Ovary (tissue), 9 donors: Measurements from ENCODE around the gene LPIN1. TPM values are rescaled to one million over a fixed set of nuclear protein-coding genes. Genes with fewer than 3 reads are reported as not detected.
A peak's percentile ranks its signal among the peaks of the same experiment; 100 is the strongest.

Experiments
- DNase-seq, 5 donors: peaks; one replicate each; pipeline ENCODE4 v3.0.0-alpha.2; 2019 to 2020
- H3K27ac ChIP-seq, 2 donors: fragments of 200-600 bp; one replicate each; pipeline versions ENCODE4 v1.5.1 to v1.8.0; 2019 to 2022
- H3K27me3 ChIP-seq: fragments of 200-600 bp; one replicate; pipeline ENCODE4 v1.8.0; 2022
- H3K36me3 ChIP-seq: fragments of 200-600 bp; sonication (generic); one replicate; pipeline ENCODE4 v1.5.1; 2019
- H3K4me1 ChIP-seq: one replicate; pipeline ENCODE4 v1.8.1; 2013; ENCODE audit warnings: mild to moderate bottlenecking, moderate library complexity; ENCODE audit not compliant: insufficient read depth
- H3K4me3 ChIP-seq: fragments of 200-600 bp; sonication (generic); one replicate; pipeline ENCODE4 v1.5.1; 2017
- H3K9me3 ChIP-seq, 2 donors: fragments of 200-600 bp in 1 of 2; sonication (generic) in 1 of 2; one replicate each; pipeline versions ENCODE4 v1.5.1 to v1.8.1; 2013 to 2019; ENCODE audit warnings: mild to moderate bottlenecking in 1 of 2, moderate library complexity in 1 of 2
- CTCF ChIP-seq, 3 donors: fragments of 450-650 bp in 2 of 3; fragments of 200-600 bp in 1 of 3; IDR thresholded peaks; one replicate each; pipeline versions ENCODE4 v1.5.1 to v1.8.0; 2016 to 2022; ENCODE audit warnings: antibody characterized with exemption in 3 of 3, mild to moderate bottlenecking in 1 of 3
- EP300 ChIP-seq: sonication (generic); formaldehyde crosslinking; IDR thresholded peaks from one replicate; pipeline ENCODE4 v1.6.1; 2017; ENCODE audit warnings: antibody characterized with exemption
- POLR2A ChIP-seq: fragments of 450-650 bp; IDR thresholded peaks from one replicate; pipeline ENCODE4 v1.6.1; 2017; ENCODE audit warnings: antibody characterized with exemption, mild to moderate bottlenecking, moderate library complexity
- WGBS, 3 donors: extraction: QIAGEN DNeasy Blood & Tissue Kit in 1 of 3; methylation state at CpG; one replicate each; pipeline versions ENCODE4 v1.1.5 to v1.1.7; 2013 to 2017; 5-methylcytosine and 5-hydroxymethylcytosine counted together
- intact Hi-C, 4 donors: fragments of 100-400 bp; cut with DNase I; formaldehyde crosslinking; loops; one replicate each; pipeline versions ENCODE4 v1.11.0 to v1.15.1; 2022 to 2023
- polyA plus RNA-seq, 2 donors: library from polyadenylated mRNA; stranded (reverse); fragments of 200-250 nt in 1 of 2; fragments of 350-450 nt in 1 of 2; fragmentation: Illumina TruSeq in 1 of 2; extraction: RNeasy Lipid Tissue Mini Kit (QIAGEN cat#74804) in 1 of 2; gene quantifications; one replicate each; pipeline ENCODE4 v1.2.3, GENCODE V29; 2013 to 2014
- total RNA-seq, 7 donors: library from RNA; depleted of rRNA in 2 of 7; stranded (reverse); fragments of >200 nt in 2 of 7; fragmentation: NEBNext Ultra II Directional in 3 of 7; extraction: Animal tissue kit (Norgen Biotek cat#: 25700) in 3 of 7; gene quantifications; one replicate each; pipeline versions ENCODE4 v1.1.0 to v1.2.4, GENCODE V29; 2016 to 2023
- donor health status: DM: no; HTN: no; CAD: no; lungs with moderate emphysema.
- donor health status: DM: no; HTN: no; CAD: no.
- donor health status: Bipolar disorder and iron deficiency.
- donor health status: DM: yes; HTN: yes; CAD: no.
- donor health status: DM: no; HTN: no; CAD: no.
- donor health status: DM: yes; HTN: yes; CAD: no.

The LPIN1 gene
- total and polyA plus RNA-seq, 9 donors: 19.9 to 144 (median 50.8) TPM

- H3K27ac ChIP-seq: peak overlapping the region in 1 of 2 donors; percentile 78
- H3K4me1 ChIP-seq: peaks cover 21% of the 10 kb centered on the region
- no peak overlapping the region for H3K4me3 ChIP-seq
- intact Hi-C loops: loop anchor here in 2 of 4 donors (5.0 to 10.0 kb wide), 2 partner anchors 46 to 1699 kb away; partner anchors contain the start of gene KLF11 (in 1 of the 2)
- H3K36me3 ChIP-seq: no peaks in the 10 kb centered on the region
- WGBS, 3 donors: 60 to 75% (median 71%) methylated on average over 7 of the region's 7 CpGs
- no peak for TF ChIP-seq POLR2A
- TF ChIP-seq CTCF (IDR thresholded peaks at IDR 0.05): no peak
- TF ChIP-seq EP300: no peak
- DNase-seq: peak in 1 of 5 donors; percentile 39
- no peaks in the 10 kb centered on the region for H3K27me3 ChIP-seq
- H3K9me3 ChIP-seq: no peaks in the 10 kb centered on the region
Observed at GRCh38 chr2:11743366-11743765, 3.1 kb upstream of the LPIN1 start.

GRCh38 chr2:11743846-11744553 lies 2.4 kb upstream of the LPIN1 start:
- peak; percentile 93 to 97 (median 94) for DNase-seq
- Histone ChIP-seq H3K9me3 (no peaks in the 10 kb centered on the region), H3K27ac (peak overlapping the region; percentile 47 to 78), H3K4me1 (peaks cover 21% of the 10 kb centered on the region), H3K36me3 (no peaks in the 10 kb centered on the region), H3K27me3 (no peaks in the 10 kb centered on the region), H3K4me3 (no peak overlapping the region)
- 7 to 11% (median 8%) methylated on average over 9 to 10 of the region's 10 CpGs for WGBS, 3 donors
- TF ChIP-seq CTCF (IDR thresholded peaks at IDR 0.05): no peak
- intact Hi-C loops: loop anchor here in 2 of 4 donors (5.0 to 10.0 kb wide), 2 partner anchors 47 to 1699 kb away; partner anchors contain the start of gene KLF11 (in 1 of the 2)

DNA sequence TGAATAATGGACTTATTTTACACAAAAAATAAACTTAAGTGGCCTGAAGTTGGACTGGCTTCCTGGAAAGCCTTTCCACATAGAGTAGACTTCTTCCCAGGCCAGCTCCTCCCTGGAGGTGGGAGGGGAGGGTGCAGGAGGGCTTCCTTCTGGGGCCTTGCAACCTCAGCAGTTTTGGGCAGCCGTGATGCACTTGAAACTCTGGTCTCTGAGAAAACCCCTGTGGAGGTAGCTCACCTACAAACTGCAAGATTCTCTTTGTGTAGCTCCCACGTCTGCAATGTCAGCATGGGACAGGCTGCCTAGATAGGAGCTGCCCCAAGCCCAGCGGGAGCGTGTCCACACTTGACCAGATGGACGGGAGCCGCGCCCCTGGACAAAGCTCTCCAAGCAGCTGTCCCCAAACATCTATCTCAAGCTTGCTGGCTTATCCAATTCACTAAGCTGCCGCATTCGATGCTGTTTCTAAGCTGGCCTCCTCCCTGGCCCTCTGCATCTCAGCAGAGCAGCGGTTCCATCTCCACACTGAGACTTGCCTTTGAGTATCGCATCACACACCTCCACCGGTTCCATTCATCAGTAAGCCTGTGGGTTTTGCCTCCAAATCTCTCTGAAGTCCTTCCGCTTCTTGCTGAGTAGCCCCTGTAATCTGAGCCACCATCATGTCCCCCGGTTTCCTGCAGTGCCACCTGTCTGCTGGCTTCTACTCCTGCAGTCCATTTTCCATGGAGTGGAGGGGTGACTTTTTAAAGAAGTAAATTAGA lies 1.6 kb upstream of the LPIN1 start:
- peak overlapping the region; percentile 47 to 78 for H3K27ac ChIP-seq
- no peaks in the 10 kb centered on the region for H3K27me3 ChIP-seq
- no peak for TF ChIP-seq POLR2A
- TF ChIP-seq CTCF (IDR thresholded peaks at IDR 0.05): peak in 2 of 3 donors; percentile 15 to 24
- peaks cover 29% of the 10 kb centered on the region for H3K4me1 ChIP-seq
- peak in 3 of 5 donors; percentile 49 to 59 (median 58) for DNase-seq
- 58 to 65% (median 61%) methylated on average over 14 of the region's 14 CpGs for WGBS, 3 donors
- no peaks in the 10 kb centered on the region for H3K9me3 ChIP-seq
- intact Hi-C loops: loop anchor here (5.0 to 10.0 kb wide), 2 partner anchors 48 to 1700 kb away; partner anchors contain the start of gene KLF11 (in 1 of the 4)
- no peaks in the 10 kb centered on the region for H3K36me3 ChIP-seq
- no peak overlapping the region for H3K4me3 ChIP-seq

DNA sequence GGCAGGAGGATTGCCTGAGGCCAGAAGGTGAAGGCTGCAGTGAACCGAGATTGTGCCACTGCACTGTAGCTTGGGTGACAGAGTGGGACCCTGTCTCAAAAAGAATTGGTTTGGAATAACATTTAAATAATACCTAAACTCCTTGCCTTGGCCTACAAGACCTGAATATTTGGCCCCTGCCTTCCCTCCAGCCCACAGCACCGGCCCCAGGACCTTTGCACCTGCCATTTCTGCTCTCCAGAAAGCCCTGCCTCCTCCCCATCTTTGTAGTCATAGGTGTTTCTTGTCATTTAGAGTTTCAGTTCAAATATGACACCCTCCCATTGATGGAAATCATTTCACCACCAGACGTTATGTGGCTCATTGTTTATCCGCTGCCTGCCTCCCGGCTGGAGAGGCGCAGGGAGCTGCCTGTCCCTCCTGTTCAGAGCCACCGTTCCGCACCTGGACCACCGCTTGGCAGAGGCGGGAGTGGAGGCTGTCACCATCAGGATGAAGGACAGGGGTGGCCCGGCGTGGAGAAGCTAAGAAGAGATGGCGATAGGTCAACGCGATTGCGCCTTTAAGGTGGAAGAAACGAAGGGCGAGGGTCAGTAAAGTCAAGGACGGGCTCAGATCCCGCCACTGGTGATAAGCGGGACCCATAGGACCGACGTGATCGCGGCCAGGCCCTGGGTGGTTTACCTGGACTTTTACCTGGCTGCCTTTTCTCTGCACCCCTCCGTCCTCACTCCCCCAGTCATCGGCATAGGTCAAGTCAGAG lies 638 bp upstream of the LPIN1 start:
- Histone ChIP-seq H3K36me3 (no peaks in the 10 kb centered on the region), H3K9me3 (no peaks in the 10 kb centered on the region), H3K27ac (peak overlapping the region; percentile 54 to 87), H3K27me3 (no peaks in the 10 kb centered on the region), H3K4me1 (peaks cover 34% of the 10 kb centered on the region), H3K4me3 (peak overlapping the region; percentile 77)
- 47 to 60% (median 56%) methylated on average over 27 of the region's 27 CpGs for WGBS, 3 donors
- peak in 1 of 5 donors; percentile 59 for DNase-seq
- no peak for TF ChIP-seq EP300
- no peak for TF ChIP-seq CTCF (IDR thresholded peaks at IDR 0.05)
- intact Hi-C loops: loop anchor here in 3 of 4 donors (5.0 to 10.0 kb wide), 2 partner anchors 48 to 1701 kb away; partner anchors contain the start of gene KLF11 (in 1 of the 3)
